Natural killer cell (primary cell): ENCODE measurements around the gene MYO1F. TPM values are rescaled to one million over a fixed set of nuclear protein-coding genes. Genes with fewer than 3 reads are reported as not detected.

ENCODE experiments used
- ATAC-seq, 3 donors: fragments of 150-1000 bp in 2 of 3; fragments of 200-7000 bp in 1 of 3; cut with Tn5 transposase; 1 replicate in 1 of 3; 2 replicates in 2 of 3; pipeline ENCODE4 v1.10.0; 2021; ENCODE audit warnings: mild to moderate bottlenecking in 2 of 3, moderate library complexity in 2 of 3
- DNase-seq, 2 donors: peaks; one replicate each; pipeline versions ENCODE4 v3.0.0 to v3.0.0-alpha.2; 2013 to 2021; ENCODE audit warnings: mixed read lengths in 1 of 2
- H3K27ac ChIP-seq: one replicate; pipeline ENCODE4 v1.5.1; 2013; ENCODE audit warnings: mild to moderate bottlenecking, low read length
- H3K27me3 ChIP-seq: one replicate; pipeline ENCODE4 v1.6.1; 2013; ENCODE audit warnings: low read length; ENCODE audit not compliant: control insufficient read depth, insufficient read depth
- H3K36me3 ChIP-seq: one replicate; pipeline ENCODE4 v1.6.1; 2013; ENCODE audit warnings: low read length; ENCODE audit not compliant: control insufficient read depth, insufficient read depth
- H3K4me1 ChIP-seq: one replicate; pipeline ENCODE4 v1.6.1; 2013; ENCODE audit warnings: low read length; ENCODE audit not compliant: control insufficient read depth, insufficient read depth
- H3K4me3 ChIP-seq: one replicate; pipeline ENCODE4 v1.5.1; 2013; ENCODE audit warnings: low read length
- H3K9me3 ChIP-seq: one replicate; pipeline ENCODE4 v1.6.1; 2013; ENCODE audit warnings: low read length; ENCODE audit not compliant: control insufficient read depth, insufficient read depth
- H3K27ac Mint-ChIP-seq, 2 donors: one replicate each; pipeline ENCODE4 v1.8.0; 2022; ENCODE audit warnings: mild to moderate bottlenecking in 2 of 2, mixed read lengths in 2 of 2, moderate library complexity in 1 of 2
- H3K27me3 Mint-ChIP-seq, 2 donors: one replicate each; pipeline ENCODE4 v1.8.0; 2022; ENCODE audit warnings: low read depth in 2 of 2, mixed read lengths in 2 of 2
- H3K36me3 Mint-ChIP-seq: one replicate; pipeline ENCODE4 v1.8.0; 2022; ENCODE audit warnings: mixed read lengths
- H3K4me1 Mint-ChIP-seq, 2 donors: one replicate each; pipeline ENCODE4 v1.8.0; 2022; ENCODE audit warnings: mixed read lengths in 2 of 2
- H3K4me3 Mint-ChIP-seq: one replicate; pipeline ENCODE4 v1.8.0; 2022; ENCODE audit warnings: mild to moderate bottlenecking, moderate library complexity, mixed read lengths
- H3K9me3 Mint-ChIP-seq, 2 donors: one replicate each; pipeline ENCODE4 v1.8.0; 2022; ENCODE audit warnings: mixed read lengths in 2 of 2
- CTCF ChIP-seq: fragments of 200-600 bp; IDR thresholded peaks from one replicate; pipeline ENCODE4 v1.8.0; 2022; ENCODE audit warnings: antibody characterized with exemption
- WGBS: methylation state at CpG from one replicate; pipeline ENCODE4 v1.1.7; 2013; ENCODE audit warnings: missing lambda C conversion rate; ENCODE audit not compliant: insufficient coverage; 5-methylcytosine and 5-hydroxymethylcytosine counted together
- intact Hi-C: fragments of 100-400 bp; cut with micrococcal nuclease; formaldehyde crosslinking; loops from one replicate; pipeline ENCODE4 v1.14.2; 2022
- total RNA-seq, 4 donors: library from RNA; stranded (reverse); fragments of 120-200 nt in 1 of 4; gene quantifications; one replicate each; pipeline versions ENCODE4 v1.2.3 to v1.2.4, GENCODE V29; 2013 to 2022

The MYO1F gene
- total RNA-seq, 3 donors from 2014 or later (not counting 1 experiment from before 2014, with no cell fraction given) = 971 to 1,223 (median 1,014) TPM

- DNase-seq (no peak), ATAC-seq (no peak)
- Mint-ChIP-seq H3K4me3 (no peak overlapping the region), H3K9me3 (no peaks in the 10 kb centered on the region), H3K27me3 (no peaks in the 10 kb centered on the region), H3K4me1 (peaks cover 33 to 54% of the 10 kb centered on the region in 2 donors), H3K36me3 (peaks cover 21% of the 10 kb centered on the region), H3K27ac (peak overlapping the region; percentile 78 to 81)
- H3K27me3 ChIP-seq = no peaks in the 10 kb centered on the region
- H3K36me3 ChIP-seq = peaks cover 68% of the 10 kb centered on the region
- WGBS = 95% methylated on average over 10 of the region's 10 CpGs
- H3K4me3 ChIP-seq = no peak overlapping the region
- no peak for TF ChIP-seq CTCF
- peaks cover 36% of the 10 kb centered on the region for H3K4me1 ChIP-seq
- no peak overlapping the region for H3K27ac ChIP-seq
- intact Hi-C loops = no loop called here
- no peaks in the 10 kb centered on the region for H3K9me3 ChIP-seq
These were observed 24.4 kb downstream of the MYO1F start for GRCh38 chr19:8552810-8553209.

GRCh38 chr19:8550070-8550469, 27.2 kb downstream of the MYO1F start:
- Histone ChIP-seq H3K4me3 (no peak overlapping the region), H3K9me3 (no peaks in the 10 kb centered on the region), H3K27ac (no peak overlapping the region), H3K36me3 (peaks cover 79% of the 10 kb centered on the region), H3K4me1 (peaks cover 18% of the 10 kb centered on the region), H3K27me3 (no peaks in the 10 kb centered on the region)
- peaks cover 27 to 43% of the 10 kb centered on the region in 2 donors for H3K4me1 Mint-ChIP-seq
- intact Hi-C loops = no loop called here
- peaks cover 21% of the 10 kb centered on the region for H3K36me3 Mint-ChIP-seq
- no peaks in the 10 kb centered on the region for H3K9me3 Mint-ChIP-seq
- no peak for DNase-seq
- no peak for TF ChIP-seq CTCF
- peak overlapping the region in 1 of 2 donors; percentile 16 for H3K27ac Mint-ChIP-seq
- H3K27me3 Mint-ChIP-seq = no peaks in the 10 kb centered on the region
- H3K4me3 Mint-ChIP-seq = no peak overlapping the region
- 96% methylated on average over 15 of the region's 15 CpGs for WGBS
- ATAC-seq = no peak

- Mint-ChIP-seq H3K27me3 (no peaks in the 10 kb centered on the region), H3K27ac (peak overlapping the region; percentile 31), H3K9me3 (peaks cover 0 to 3% of the 10 kb centered on the region in 2 donors), H3K36me3 (no peaks in the 10 kb centered on the region), H3K4me3 (no peak overlapping the region), H3K4me1 (peaks cover 9 to 23% of the 10 kb centered on the region in 2 donors)
- no peak overlapping the region for H3K27ac ChIP-seq
- no peaks in the 10 kb centered on the region for H3K9me3 ChIP-seq
- no peak overlapping the region for H3K4me3 ChIP-seq
- no peak for TF ChIP-seq CTCF
- intact Hi-C loops = no loop called here
- H3K27me3 ChIP-seq = no peaks in the 10 kb centered on the region
- peaks cover 18% of the 10 kb centered on the region for H3K4me1 ChIP-seq
- 95% methylated on average over 8 of the region's 8 CpGs for WGBS
- DNase-seq (no peak), ATAC-seq (no peak)
- H3K36me3 ChIP-seq = peaks cover 73% of the 10 kb centered on the region
These were observed 31.5 kb downstream of the MYO1F start for GRCh38 chr19:8545743-8546142.

- peaks cover 9 to 23% of the 10 kb centered on the region in 2 donors for H3K4me1 Mint-ChIP-seq
- DNase-seq (no peak), ATAC-seq (no peak)
- no peak for TF ChIP-seq CTCF
- no peaks in the 10 kb centered on the region for H3K27me3 Mint-ChIP-seq
- no peaks in the 10 kb centered on the region for H3K9me3 ChIP-seq
- no peak overlapping the region for H3K4me3 ChIP-seq
- no peaks in the 10 kb centered on the region for H3K27me3 ChIP-seq
- H3K9me3 Mint-ChIP-seq = peaks cover 0 to 3% of the 10 kb centered on the region in 2 donors
- no peak overlapping the region for H3K27ac ChIP-seq
- H3K4me1 ChIP-seq = peaks cover 15% of the 10 kb centered on the region
- peaks cover 71% of the 10 kb centered on the region for H3K36me3 ChIP-seq
- no peak overlapping the region for H3K27ac Mint-ChIP-seq
- intact Hi-C loops = no loop called here
- H3K4me3 Mint-ChIP-seq = no peak overlapping the region
- 96% methylated on average over 20 of the region's 20 CpGs for WGBS
- no peaks in the 10 kb centered on the region for H3K36me3 Mint-ChIP-seq
These were observed 33.1 kb downstream of the MYO1F start for GRCh38 chr19:8544168-8544567.
